GM12874 (cell line): ENCODE measurements around the gene ADD3.

Experiments used
- TF ChIP-seq, protein P1 (sequence below): IDR thresholded peaks from 2 replicates; pipeline ENCODE4 v1.5.1; 2011; ENCODE audit warnings: low read depth, mild to moderate bottlenecking, control low read depth, low read length, moderate library complexity; ENCODE audit not compliant: insufficient read depth

The ADD3 gene

DNA sequence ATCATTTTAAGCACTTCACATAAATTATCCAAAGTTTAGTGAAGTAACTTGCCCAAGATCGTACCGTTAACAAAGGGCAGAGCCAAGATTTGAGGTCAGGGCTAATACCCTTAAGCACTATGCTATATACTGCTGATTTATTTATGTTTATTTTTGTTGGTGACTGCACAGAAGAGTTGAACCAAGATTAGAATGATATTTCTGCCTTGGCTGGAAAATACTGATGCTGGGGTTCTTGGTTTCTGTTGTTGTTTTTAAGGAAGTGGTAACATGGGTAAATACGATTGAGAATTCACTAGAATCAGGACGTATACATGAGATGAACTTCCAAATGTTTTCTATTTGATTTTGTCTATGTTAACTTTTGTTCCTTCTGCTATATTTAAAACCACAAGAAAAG is 9.3 kb downstream of the ADD3 start:
- TF ChIP-seq, protein P1, sequence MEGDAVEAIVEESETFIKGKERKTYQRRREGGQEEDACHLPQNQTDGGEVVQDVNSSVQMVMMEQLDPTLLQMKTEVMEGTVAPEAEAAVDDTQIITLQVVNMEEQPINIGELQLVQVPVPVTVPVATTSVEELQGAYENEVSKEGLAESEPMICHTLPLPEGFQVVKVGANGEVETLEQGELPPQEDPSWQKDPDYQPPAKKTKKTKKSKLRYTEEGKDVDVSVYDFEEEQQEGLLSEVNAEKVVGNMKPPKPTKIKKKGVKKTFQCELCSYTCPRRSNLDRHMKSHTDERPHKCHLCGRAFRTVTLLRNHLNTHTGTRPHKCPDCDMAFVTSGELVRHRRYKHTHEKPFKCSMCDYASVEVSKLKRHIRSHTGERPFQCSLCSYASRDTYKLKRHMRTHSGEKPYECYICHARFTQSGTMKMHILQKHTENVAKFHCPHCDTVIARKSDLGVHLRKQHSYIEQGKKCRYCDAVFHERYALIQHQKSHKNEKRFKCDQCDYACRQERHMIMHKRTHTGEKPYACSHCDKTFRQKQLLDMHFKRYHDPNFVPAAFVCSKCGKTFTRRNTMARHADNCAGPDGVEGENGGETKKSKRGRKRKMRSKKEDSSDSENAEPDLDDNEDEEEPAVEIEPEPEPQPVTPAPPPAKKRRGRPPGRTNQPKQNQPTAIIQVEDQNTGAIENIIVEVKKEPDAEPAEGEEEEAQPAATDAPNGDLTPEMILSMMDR = no peak

DNA sequence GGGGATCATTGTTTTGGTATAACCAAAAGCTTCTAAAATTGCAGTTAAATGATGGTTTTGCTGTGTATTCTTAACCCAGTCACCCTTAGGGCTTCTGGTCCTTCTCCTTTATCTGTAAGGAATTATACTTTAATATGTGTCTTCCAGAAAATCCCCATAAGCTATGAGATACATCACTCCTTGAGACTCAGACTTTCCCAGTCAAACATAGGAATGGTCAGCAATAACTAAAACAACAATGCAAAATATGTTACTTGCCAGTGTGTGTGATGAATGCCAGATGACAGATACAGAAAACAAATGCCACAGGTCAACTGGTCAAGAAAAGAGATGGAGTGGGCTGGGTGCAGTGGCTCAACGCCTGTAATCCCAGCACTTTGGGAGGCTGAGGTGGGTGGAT is 10.1 kb downstream of the ADD3 start:
- TF ChIP-seq, protein P1 = no peak

DNA sequence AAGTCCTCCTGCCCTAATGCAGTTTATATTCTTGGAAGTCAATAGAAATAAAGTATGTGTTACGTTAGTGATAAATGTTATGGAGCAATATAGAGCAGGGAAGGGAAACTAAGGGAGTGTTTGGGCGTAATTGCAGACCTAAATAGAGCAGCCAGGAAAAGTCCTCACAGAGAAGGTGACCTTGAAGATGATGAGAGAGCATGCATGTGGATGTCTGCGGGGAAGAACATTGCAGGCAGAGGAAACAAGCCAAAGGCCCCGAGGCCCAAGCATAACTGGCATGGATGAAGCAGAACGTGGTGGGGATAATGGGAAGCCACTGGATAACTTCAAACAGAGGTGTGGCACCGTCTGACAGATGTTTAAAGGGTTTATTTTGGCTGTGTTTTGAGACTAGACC is 12.5 kb downstream of the ADD3 start:
- TF ChIP-seq, protein P1 = no peak

DNA sequence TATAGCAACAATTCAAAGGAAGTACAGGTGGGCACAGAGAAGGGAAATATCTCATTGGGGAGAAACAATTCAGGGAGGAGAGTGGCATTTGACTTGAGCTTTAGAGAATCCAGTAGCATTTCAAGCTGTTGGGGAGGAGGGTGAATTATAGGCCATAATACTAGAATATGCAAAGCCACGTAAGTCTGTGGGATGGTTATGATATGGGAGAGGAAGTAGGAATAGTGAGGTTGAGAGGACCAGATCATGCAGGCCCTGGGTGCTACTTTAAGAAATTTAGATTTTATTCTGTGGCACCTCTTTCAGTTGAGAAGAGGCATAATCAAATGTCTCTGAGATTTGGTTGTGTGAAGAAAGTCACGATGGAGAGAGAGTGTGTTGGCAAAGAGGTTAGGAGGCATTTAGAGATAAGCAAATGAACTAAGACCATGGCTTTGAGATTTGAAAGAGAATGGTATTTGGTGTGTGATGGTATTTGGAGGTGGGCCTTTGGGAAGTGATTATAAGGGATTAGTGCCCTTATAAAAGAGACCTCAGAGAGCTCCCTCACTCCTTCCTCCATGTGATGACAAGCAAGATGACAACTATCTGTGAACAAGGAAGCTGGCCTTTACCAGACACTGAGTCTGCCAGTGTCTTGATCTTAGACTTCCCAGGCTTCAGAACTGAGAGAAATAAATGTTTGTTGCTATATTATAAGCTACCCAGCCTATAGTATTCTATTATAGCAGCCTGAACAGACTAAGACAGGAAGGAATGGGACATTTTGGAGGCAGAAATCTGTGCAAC is 15.1 kb downstream of the ADD3 start:
- TF ChIP-seq, protein P1 = no peak

DNA sequence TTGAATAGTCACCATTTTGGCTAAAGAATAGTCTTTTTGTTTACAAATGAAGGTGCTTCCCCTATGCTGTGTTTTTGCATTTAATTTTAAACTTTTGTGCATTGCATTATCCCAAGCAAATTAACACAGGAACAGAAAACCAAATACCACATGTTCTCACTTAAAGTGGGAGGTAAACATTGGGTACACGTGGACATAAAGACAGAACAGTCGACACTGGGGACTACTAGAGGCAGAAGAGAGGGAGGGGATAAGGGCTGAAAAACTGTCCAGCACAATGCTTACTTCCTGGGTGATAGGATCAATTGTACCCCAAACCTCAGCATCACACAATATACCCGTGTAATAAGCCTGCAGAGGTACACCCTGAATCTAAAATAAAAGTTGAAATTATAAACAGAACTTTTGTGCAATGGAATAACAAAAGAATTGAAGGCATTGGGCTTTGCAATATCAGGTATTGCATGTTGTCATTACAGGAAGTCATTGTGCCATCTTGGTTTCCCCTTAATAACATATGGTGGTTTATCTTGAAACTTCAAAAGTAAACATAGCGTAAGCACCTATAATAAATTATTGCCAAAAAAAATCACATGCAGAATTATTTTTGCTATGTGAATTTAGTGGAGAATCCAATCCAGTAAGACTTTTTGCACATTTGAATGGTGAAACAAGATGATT is 16.1 kb downstream of the ADD3 start:
- TF ChIP-seq, protein P1 = no peak

DNA sequence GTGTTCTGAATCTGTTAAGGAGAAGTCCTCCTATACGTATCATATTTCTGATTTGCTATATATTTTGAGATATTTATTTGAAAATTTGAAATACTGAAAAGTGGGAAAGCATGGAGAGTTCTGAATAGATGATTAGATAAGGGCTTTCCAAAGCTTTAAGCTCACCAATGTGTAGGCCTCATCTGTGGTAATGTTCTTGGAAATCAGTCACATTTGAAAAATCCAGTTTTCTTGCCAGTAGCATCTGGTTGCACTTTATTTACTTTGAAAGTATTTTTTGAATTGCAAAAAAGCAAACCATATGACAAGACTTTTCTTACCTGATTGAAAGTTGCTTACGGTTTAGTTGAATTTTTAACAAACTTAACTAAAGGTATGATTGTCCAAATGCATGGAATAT is 21.7 kb downstream of the ADD3 start:
- TF ChIP-seq, protein P1 = no peak

DNA sequence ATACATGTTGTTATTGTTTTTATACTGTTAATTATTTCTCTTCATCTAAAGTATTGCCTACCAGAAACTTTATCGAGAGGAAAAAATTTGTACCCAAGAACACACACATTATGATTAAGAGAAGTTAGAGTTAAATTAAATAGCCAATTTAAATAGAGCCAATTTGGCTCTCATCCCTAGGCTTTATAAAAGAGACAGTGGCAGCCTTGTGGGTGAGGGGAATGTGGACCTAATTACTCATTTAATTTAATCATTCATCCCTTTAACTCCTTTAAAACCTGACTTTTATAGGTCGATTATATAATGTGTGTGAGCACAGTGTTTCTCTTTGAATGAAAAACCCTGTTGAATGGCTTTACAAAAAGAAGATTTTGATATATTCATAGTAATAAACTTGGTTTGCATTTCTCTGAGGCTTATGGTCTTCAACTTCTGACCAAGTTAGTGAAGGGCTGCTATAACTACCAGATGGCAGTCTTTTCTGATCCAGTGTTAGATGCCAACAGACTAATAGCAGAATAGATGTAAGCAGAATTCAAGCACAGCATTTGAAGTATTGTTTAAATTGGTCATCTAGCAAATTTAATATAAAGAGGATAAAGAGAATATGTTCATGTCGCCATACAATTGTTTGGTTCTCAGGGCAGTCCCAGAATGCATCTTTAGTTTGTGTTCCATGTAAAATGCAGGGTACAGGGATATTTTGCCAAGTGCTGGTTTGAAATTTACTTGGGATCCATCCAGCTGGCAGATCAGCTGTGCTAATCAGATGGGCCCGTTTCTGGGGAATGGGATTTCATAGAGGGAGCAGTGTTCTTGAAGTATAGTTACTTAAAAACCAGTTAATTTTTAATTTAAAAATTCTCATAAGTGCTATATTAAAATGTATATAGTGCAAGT is 25.3 kb downstream of the ADD3 start:
- TF ChIP-seq, protein P1 = no peak
